ENCODE data around the gene HS2ST1.
"Not testable (repeated sequence)": the region's sequence is repeated elsewhere in the genome, so short reads cannot be mapped to it uniquely, and the experiment has no call there.

DNA sequence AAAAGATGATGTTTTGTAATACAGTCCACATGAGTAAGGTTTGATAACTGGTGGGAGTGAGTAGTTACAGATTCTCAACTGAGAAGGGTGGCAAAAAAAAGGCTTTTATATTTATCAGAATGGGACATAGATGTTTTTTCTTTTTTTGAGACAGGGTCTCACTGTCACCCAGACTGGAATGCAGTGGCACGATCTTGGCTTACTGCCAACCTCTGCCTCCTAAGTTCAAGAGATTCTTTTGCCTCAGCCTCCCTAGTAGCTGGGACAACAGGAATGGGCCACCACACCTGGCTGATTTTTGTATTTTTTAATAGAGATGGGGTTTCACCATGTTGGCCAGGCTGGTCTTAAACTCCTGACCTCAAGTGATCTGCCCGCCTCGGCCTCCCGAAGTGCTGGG lies 113.1 kb downstream of the HS2ST1 start:
- TF ChIP-seq, protein P1, sequence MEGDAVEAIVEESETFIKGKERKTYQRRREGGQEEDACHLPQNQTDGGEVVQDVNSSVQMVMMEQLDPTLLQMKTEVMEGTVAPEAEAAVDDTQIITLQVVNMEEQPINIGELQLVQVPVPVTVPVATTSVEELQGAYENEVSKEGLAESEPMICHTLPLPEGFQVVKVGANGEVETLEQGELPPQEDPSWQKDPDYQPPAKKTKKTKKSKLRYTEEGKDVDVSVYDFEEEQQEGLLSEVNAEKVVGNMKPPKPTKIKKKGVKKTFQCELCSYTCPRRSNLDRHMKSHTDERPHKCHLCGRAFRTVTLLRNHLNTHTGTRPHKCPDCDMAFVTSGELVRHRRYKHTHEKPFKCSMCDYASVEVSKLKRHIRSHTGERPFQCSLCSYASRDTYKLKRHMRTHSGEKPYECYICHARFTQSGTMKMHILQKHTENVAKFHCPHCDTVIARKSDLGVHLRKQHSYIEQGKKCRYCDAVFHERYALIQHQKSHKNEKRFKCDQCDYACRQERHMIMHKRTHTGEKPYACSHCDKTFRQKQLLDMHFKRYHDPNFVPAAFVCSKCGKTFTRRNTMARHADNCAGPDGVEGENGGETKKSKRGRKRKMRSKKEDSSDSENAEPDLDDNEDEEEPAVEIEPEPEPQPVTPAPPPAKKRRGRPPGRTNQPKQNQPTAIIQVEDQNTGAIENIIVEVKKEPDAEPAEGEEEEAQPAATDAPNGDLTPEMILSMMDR (IDR thresholded peaks at IDR 0.05; ENCODE audit: low read depth, low read length, missing input control), result not testable (repeated sequence)
- TF ChIP-seq ATF3, RXRA, RAD21, SP1, JUND, MAX, YY1 (IDR thresholded peaks at IDR 0.05): not testable (repeated sequence)
- TF ChIP-seq, protein P2, sequence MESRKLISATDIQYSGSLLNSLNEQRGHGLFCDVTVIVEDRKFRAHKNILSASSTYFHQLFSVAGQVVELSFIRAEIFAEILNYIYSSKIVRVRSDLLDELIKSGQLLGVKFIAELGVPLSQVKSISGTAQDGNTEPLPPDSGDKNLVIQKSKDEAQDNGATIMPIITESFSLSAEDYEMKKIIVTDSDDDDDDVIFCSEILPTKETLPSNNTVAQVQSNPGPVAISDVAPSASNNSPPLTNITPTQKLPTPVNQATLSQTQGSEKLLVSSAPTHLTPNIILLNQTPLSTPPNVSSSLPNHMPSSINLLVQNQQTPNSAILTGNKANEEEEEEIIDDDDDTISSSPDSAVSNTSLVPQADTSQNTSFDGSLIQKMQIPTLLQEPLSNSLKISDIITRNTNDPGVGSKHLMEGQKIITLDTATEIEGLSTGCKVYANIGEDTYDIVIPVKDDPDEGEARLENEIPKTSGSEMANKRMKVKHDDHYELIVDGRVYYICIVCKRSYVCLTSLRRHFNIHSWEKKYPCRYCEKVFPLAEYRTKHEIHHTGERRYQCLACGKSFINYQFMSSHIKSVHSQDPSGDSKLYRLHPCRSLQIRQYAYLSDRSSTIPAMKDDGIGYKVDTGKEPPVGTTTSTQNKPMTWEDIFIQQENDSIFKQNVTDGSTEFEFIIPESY (IDR thresholded peaks at IDR 0.05), result not testable (repeated sequence)
- TF ChIP-seq, protein P3, sequence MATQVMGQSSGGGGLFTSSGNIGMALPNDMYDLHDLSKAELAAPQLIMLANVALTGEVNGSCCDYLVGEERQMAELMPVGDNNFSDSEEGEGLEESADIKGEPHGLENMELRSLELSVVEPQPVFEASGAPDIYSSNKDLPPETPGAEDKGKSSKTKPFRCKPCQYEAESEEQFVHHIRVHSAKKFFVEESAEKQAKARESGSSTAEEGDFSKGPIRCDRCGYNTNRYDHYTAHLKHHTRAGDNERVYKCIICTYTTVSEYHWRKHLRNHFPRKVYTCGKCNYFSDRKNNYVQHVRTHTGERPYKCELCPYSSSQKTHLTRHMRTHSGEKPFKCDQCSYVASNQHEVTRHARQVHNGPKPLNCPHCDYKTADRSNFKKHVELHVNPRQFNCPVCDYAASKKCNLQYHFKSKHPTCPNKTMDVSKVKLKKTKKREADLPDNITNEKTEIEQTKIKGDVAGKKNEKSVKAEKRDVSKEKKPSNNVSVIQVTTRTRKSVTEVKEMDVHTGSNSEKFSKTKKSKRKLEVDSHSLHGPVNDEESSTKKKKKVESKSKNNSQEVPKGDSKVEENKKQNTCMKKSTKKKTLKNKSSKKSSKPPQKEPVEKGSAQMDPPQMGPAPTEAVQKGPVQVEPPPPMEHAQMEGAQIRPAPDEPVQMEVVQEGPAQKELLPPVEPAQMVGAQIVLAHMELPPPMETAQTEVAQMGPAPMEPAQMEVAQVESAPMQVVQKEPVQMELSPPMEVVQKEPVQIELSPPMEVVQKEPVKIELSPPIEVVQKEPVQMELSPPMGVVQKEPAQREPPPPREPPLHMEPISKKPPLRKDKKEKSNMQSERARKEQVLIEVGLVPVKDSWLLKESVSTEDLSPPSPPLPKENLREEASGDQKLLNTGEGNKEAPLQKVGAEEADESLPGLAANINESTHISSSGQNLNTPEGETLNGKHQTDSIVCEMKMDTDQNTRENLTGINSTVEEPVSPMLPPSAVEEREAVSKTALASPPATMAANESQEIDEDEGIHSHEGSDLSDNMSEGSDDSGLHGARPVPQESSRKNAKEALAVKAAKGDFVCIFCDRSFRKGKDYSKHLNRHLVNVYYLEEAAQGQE (IDR thresholded peaks at IDR 0.05), result not testable (repeated sequence)

Data from liver (tissue), 3 donors.